GM23248 (cell line): ENCODE data around the gene PSMC5.

Source experiments
- EZH2 ChIP-seq: fragments of 200-600 bp; sonication (generic); IDR thresholded peaks from 2 replicates; pipeline ENCODE4 v1.6.1; 2018; ENCODE audit warnings: antibody characterized with exemption, mild to moderate bottlenecking; ENCODE audit not compliant: insufficient read depth, poor library complexity, severe bottlenecking
- EZH2phosphoT487 ChIP-seq: fragments of 200-600 bp; sonication (generic); IDR thresholded peaks from 2 replicates; pipeline ENCODE4 v1.6.1; 2018; ENCODE audit warnings: antibody characterized with exemption, moderate library complexity, mild to moderate bottlenecking, low read depth; ENCODE audit not compliant: insufficient read depth

DNA sequence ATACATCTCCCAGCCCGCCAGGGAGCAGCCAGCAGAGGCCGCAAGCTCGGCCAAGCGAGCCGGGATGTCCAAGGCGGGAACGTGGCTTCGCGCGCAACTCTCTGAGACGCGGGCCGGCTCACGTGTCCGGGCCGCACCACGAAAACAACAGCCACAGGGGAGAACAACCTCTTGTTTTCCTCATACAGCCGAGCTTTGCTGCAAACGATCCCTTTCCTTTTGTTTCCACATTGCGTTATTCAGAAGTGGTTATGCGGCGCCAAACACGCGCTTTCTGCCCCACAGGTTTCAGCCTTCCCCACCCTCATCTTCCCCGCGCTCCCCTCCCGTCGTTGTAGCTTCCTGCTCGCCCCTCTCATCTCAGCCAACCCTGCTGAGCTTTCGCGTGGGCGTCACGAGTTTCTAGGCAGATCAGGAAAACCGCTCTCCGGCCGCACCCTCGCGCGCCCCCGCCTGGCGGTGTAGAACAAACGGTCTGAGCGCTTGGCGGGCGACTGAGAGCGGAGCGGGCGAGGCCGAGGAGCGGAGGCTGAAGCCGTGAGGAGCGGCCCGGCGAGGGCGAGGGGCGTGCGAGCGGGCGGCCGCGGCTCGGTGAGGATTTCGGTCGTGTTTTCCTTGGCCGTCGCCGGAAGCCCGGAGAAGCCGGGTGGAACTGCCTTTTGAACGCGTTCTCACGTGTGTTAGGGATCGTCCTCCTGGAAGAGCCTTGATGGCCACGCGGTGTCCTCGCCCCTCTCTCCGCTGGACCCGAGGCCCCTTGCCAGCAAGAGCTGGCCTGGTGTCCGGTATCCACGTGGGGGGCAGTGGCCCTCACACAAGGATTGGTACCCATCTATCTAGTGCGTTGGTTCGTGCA lies 21.8 kb downstream of the PSMC5 start:
- TF ChIP-seq EZH2, result no peak
- no peak for TF ChIP-seq EZH2phosphoT487
